Spleen (tissue), 7 donors: Measurements from ENCODE around the gene NCOA7.

ENCODE experiments used
- POLR2A ChIP-seq, 3 donors: fragments of 450-650 bp; IDR thresholded peaks; one replicate each; pipeline ENCODE4 v1.5.1; 2017; ENCODE audit warnings: antibody characterized with exemption in 3 of 3, mild to moderate bottlenecking in 1 of 3
- TF ChIP-seq, protein P1 (sequence below), 11 experiments: fragments of 200-600 bp in 7 of 11; fragments of 450-650 bp in 4 of 11; sonication (generic) in 4 of 11; IDR thresholded peaks in 8 of 11; conservative IDR thresholded peaks in 3 of 11; 1 replicate in 7 of 11; 2 replicates in 4 of 11; pipeline versions ENCODE4 v1.4.0 to v1.8.0; 2016 to 2021; ENCODE audit warnings: antibody characterized with exemption in 11 of 11, inconsistent platforms in 4 of 11, mild to moderate bottlenecking in 1 of 11
- donor health status: DM: no; HTN: no; CAD: no; lungs with moderate emphysema.
- donor health status: DM: no; HTN: no; CAD: no.
- donor health status: DM: no; HTN: no; CAD: no.

DNA sequence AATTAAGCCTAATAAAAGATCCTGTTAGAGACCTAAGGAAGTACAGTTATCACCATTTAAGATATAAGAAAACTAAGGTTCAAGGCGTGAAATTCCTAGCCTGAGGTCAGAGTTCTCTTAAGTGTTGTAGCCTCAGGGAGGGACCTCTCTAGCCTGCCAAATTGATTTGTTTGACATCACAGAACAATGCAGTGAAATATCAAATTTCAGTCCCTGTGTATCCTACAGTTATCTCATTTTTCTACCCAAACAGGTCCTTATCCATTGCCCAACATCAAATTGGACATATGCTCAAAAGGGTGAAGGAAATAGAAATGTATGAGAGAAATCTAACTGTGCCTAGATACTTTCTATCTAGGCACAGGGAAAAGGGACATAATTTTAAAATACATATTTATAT lies 63.0 kb downstream of the NCOA7 start:
- TF ChIP-seq, protein P1, sequence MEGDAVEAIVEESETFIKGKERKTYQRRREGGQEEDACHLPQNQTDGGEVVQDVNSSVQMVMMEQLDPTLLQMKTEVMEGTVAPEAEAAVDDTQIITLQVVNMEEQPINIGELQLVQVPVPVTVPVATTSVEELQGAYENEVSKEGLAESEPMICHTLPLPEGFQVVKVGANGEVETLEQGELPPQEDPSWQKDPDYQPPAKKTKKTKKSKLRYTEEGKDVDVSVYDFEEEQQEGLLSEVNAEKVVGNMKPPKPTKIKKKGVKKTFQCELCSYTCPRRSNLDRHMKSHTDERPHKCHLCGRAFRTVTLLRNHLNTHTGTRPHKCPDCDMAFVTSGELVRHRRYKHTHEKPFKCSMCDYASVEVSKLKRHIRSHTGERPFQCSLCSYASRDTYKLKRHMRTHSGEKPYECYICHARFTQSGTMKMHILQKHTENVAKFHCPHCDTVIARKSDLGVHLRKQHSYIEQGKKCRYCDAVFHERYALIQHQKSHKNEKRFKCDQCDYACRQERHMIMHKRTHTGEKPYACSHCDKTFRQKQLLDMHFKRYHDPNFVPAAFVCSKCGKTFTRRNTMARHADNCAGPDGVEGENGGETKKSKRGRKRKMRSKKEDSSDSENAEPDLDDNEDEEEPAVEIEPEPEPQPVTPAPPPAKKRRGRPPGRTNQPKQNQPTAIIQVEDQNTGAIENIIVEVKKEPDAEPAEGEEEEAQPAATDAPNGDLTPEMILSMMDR (IDR thresholded peaks at IDR 0.05 in 8 of 11, conservative IDR thresholded peaks at IDR 0.05 in 3 of 11), result no peak
- no peak for TF ChIP-seq POLR2A (IDR thresholded peaks at IDR 0.05)
